Caco-2 (cell line): ENCODE data around the gene KLHL24. TPM values are rescaled to one million over a fixed set of nuclear protein-coding genes. Genes with fewer than 3 reads are reported as not detected.
"Not testable (repeated sequence)": the region's sequence is repeated elsewhere in the genome, so short reads cannot be mapped to it uniquely, and the experiment has no call there.

Experiments
- BruUV-seq: library from RNA; stranded (reverse); fragments of 400-500 nt; replicated peaks from 2 replicates; lab custom pipeline; 2021; lab: Mats Ljungman, UMichigan
- CTCF ChIA-PET: fragments of 300-600 bp; sonication (Branson Sonifier 250); formaldehyde crosslinking; loops from one replicate; lab custom pipeline; 2022; ENCODE audit warnings: antibody characterized with exemption; lab: Charles Lee
- POLR2A ChIA-PET: fragments of 300-600 bp; sonication (Branson Sonifier 250); formaldehyde crosslinking; loops from one replicate; lab custom pipeline; 2022; ENCODE audit warnings: antibody characterized with exemption; lab: Charles Lee
- DNase-seq, 2 experiments: peaks; one replicate each; pipeline versions ENCODE4 v3.0.0 to v3.0.0-alpha.2; 2020 to 2022
- H3K27me3 ChIP-seq: replicated peaks from 2 replicates; pipeline ENCODE4 v1.6.0; 2011; ENCODE audit warnings: low read length; ENCODE audit not compliant: control insufficient read depth, insufficient read depth
- H3K36me3 ChIP-seq: 2 replicates; pipeline ENCODE4 v1.5.1; 2011; ENCODE audit warnings: low read length; ENCODE audit not compliant: control insufficient read depth, insufficient read depth
- H3K4me1 ChIP-seq: fragments of 250-450 bp; sonication (Bioruptor Pico); 2 replicates; pipeline ENCODE4 v1.5.1; 2020; ENCODE audit warnings: mild to moderate bottlenecking
- H3K4me3 ChIP-seq: 2 replicates; pipeline ENCODE4 v1.5.1; 2011; ENCODE audit warnings: low read depth, mild to moderate bottlenecking, control low read depth, low read length
- H3K9me3 ChIP-seq: fragments of 250-450 bp; sonication (Bioruptor Pico); 2 replicates; pipeline ENCODE4 v1.5.1; 2020; ENCODE audit warnings: mild to moderate bottlenecking, moderate library complexity
- H3K27ac Mint-ChIP-seq: one replicate; pipeline ENCODE4 v1.8.0; 2022; ENCODE audit warnings: mixed read lengths; ENCODE audit not compliant: unreplicated experiment
- H3K27me3 Mint-ChIP-seq: one replicate; pipeline ENCODE4 v1.8.0; 2022; ENCODE audit warnings: mixed read lengths; ENCODE audit not compliant: insufficient read depth, unreplicated experiment
- H3K36me3 Mint-ChIP-seq: one replicate; pipeline ENCODE4 v1.8.0; 2022; ENCODE audit warnings: mild to moderate bottlenecking, mixed read lengths; ENCODE audit not compliant: insufficient read depth, unreplicated experiment
- H3K4me1 Mint-ChIP-seq: one replicate; pipeline ENCODE4 v1.8.0; 2022; ENCODE audit warnings: low read depth, mixed read lengths; ENCODE audit not compliant: unreplicated experiment
- H3K4me3 Mint-ChIP-seq: one replicate; pipeline ENCODE4 v1.8.0; 2022; ENCODE audit warnings: mild to moderate bottlenecking, moderate library complexity, mixed read lengths; ENCODE audit not compliant: unreplicated experiment
- H3K9me3 Mint-ChIP-seq: one replicate; pipeline ENCODE4 v1.8.0; 2022; ENCODE audit warnings: mixed read lengths; ENCODE audit not compliant: unreplicated experiment
- CTCF ChIP-seq, 2 experiments: fragments of 200-600 bp in 1 of 2; IDR thresholded peaks; 1 replicate in 1 of 2; 2 replicates in 1 of 2; pipeline versions ENCODE4 v1.5.1 to v1.8.0; 2011 to 2022; ENCODE audit warnings: antibody characterized with exemption in 1 of 2, control low read depth in 1 of 2, inconsistent platforms in 1 of 2, low read depth in 1 of 2, low read length in 1 of 2, mild to moderate bottlenecking in 1 of 2, moderate library complexity in 1 of 2; ENCODE audit not compliant: insufficient read depth in 1 of 2, severe bottlenecking in 1 of 2, unreplicated experiment in 1 of 2
- intact Hi-C: fragments of 100-400 bp; cut with micrococcal nuclease; formaldehyde crosslinking; loops from one replicate; pipeline ENCODE4 v1.10.0; 2022; ENCODE audit not compliant: unreplicated experiment
- total RNA-seq: library from RNA; stranded (reverse); gene quantifications from 2 replicates; pipeline ENCODE4 v1.2.3, GENCODE V29; 2022

The KLHL24 gene
- total RNA-seq, 1 experiment from 2014 or later, result 17.6 TPM

GRCh38 chr3:183619624-183620251 is 15.7 kb upstream of the KLHL24 start:
- no peaks in the 10 kb centered on the region for H3K27me3 Mint-ChIP-seq
- H3K4me3 ChIP-seq, result no peak overlapping the region
- intact Hi-C loops, result no loop called here
- CTCF ChIA-PET, result no interaction called here
- H3K4me1 Mint-ChIP-seq, result no peaks in the 10 kb centered on the region
- H3K36me3 ChIP-seq, result no peaks in the 10 kb centered on the region
- no peaks in the 10 kb centered on the region for H3K27me3 ChIP-seq
- H3K4me3 Mint-ChIP-seq, result no peak overlapping the region
- no peak overlapping the region for H3K27ac Mint-ChIP-seq
- POLR2A ChIA-PET, result no interaction called here
- H3K9me3 ChIP-seq, result no peaks in the 10 kb centered on the region
- TF ChIP-seq CTCF (IDR thresholded peaks at IDR 0.05; ENCODE audit: insufficient read depth in 1 of 2, low read depth in 1 of 2, low read length in 1 of 2, severe bottlenecking in 1 of 2, unreplicated experiment in 1 of 2), result no peak
- no peaks in the 10 kb centered on the region for H3K36me3 Mint-ChIP-seq
- peaks cover 4% of the 10 kb centered on the region; the same call in 1 of the 2 replicates for H3K4me1 ChIP-seq
- no peak for DNase-seq
- BruUV-seq, result no TSS peak
- H3K9me3 Mint-ChIP-seq, result no peaks in the 10 kb centered on the region

GRCh38 chr3:183620252-183620628 is 15.2 kb upstream of the KLHL24 start:
- Histone ChIP-seq H3K4me1 (peaks cover 4% of the 10 kb centered on the region; the same call in 1 of the 2 replicates), H3K36me3 (no peaks in the 10 kb centered on the region), H3K4me3 (no peak overlapping the region), H3K9me3 (no peaks in the 10 kb centered on the region), H3K27me3 (no peaks in the 10 kb centered on the region)
- DNase-seq, result no peak
- intact Hi-C loops, result no loop called here
- TF ChIP-seq CTCF (IDR thresholded peaks at IDR 0.05; ENCODE audit: insufficient read depth in 1 of 2, low read depth in 1 of 2, low read length in 1 of 2, severe bottlenecking in 1 of 2, unreplicated experiment in 1 of 2), result no peak
- Mint-ChIP-seq H3K4me3 (no peak overlapping the region), H3K36me3 (no peaks in the 10 kb centered on the region), H3K27me3 (no peaks in the 10 kb centered on the region), H3K4me1 (no peaks in the 10 kb centered on the region), H3K9me3 (no peaks in the 10 kb centered on the region), H3K27ac (no peak overlapping the region)
- POLR2A ChIA-PET, result no interaction called here
- no TSS peak for BruUV-seq
- CTCF ChIA-PET, result no interaction called here

DNA sequence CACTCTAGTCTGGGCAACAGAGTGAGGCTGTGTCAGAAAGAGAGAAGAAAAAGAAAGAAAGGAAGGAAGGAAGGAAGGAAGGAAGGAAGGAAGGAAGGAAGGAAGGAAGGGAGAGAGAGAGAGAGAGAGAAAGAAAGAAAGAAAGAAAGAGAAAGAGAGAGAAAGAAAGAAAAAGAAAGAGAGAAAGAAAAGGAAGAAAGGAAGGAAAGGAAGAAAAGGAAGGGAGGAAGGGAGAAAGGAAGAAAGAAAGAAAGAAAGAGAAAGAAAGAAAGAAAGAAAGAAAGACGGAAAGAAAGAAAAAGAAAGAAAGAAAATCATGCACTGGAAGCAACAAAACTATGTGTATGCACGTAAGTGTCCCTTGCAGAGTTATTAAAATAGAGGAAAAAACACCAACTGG is 12.9 kb upstream of the KLHL24 start:
- H3K36me3 ChIP-seq, H3K4me3 Mint-ChIP-seq, DNase-seq, H3K27me3 Mint-ChIP-seq, H3K9me3 ChIP-seq, H3K4me1 Mint-ChIP-seq, H3K36me3 Mint-ChIP-seq, H3K4me3 ChIP-seq, H3K9me3 Mint-ChIP-seq, BruUV-seq, H3K27me3 ChIP-seq, CTCF ChIA-PET, H3K27ac Mint-ChIP-seq, POLR2A ChIA-PET, H3K4me1 ChIP-seq, intact Hi-C loops: not testable (repeated sequence)
